MG63 (cell line): ENCODE measurements around the gene INPP4B. TPM values are rescaled to one million over a fixed set of nuclear protein-coding genes. Genes with fewer than 3 reads are reported as not detected.
A peak's percentile ranks its signal among the peaks of the same experiment; 100 is the strongest.

ENCODE experiments used
- DNase-seq: peaks from one replicate; pipeline ENCODE4 v3.0.0-alpha.2; 2020
- H3K27me3 ChIP-seq: fragments of 250-450 bp; sonication (Bioruptor Pico); 2 replicates; pipeline ENCODE4 v1.5.1; 2020; ENCODE audit warnings: mild to moderate bottlenecking, moderate library complexity
- H3K36me3 ChIP-seq: fragments of 250-450 bp; sonication (Bioruptor Pico); 2 replicates; pipeline ENCODE4 v1.5.1; 2020; ENCODE audit warnings: mild to moderate bottlenecking, moderate library complexity
- H3K4me3 ChIP-seq: fragments of 250-450 bp; sonication (Bioruptor Pico); 2 replicates; pipeline ENCODE4 v1.5.1; 2020; ENCODE audit warnings: mild to moderate bottlenecking, moderate library complexity
- H3K9me3 ChIP-seq: fragments of 250-450 bp; sonication (Bioruptor Pico); 2 replicates; pipeline ENCODE4 v1.5.1; 2020; ENCODE audit warnings: mild to moderate bottlenecking, moderate library complexity
- total RNA-seq: library from RNA; depleted of rRNA; stranded (reverse); fragments of >200 nt; shearing (Covaris generic); gene quantifications from 2 replicates; pipeline ENCODE4 v1.2.3, GENCODE V29; 2014; ENCODE audit warnings: low replicate concordance

Gene INPP4B
- total RNA-seq, 1 experiment from 2014 or later: 4.0 TPM

DNA sequence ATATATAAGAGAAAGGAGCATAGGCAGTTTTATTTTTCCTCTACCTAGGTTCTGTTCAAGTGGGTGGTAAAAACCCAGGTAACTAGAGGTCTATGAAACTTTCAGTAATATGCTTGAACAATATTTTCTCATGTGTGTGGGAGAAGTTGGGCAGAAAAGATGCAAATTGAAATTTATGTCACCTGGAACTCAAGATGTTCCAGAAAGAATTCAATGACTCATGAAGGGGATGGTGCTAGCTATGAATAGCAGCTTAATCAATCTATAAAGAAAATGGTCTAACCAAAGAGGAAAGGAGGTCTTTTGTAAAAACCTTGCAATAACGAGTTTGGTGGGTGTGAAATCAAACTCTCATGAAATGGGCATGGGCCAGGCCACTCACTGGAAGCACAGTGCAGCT lies 263.8 kb downstream of the INPP4B start:
- Histone ChIP-seq H3K27me3 (no peaks in the 10 kb centered on the region), H3K4me3 (no peak overlapping the region), H3K36me3 (no peaks in the 10 kb centered on the region), H3K9me3 (no peaks in the 10 kb centered on the region)
- DNase-seq: no peak

DNA sequence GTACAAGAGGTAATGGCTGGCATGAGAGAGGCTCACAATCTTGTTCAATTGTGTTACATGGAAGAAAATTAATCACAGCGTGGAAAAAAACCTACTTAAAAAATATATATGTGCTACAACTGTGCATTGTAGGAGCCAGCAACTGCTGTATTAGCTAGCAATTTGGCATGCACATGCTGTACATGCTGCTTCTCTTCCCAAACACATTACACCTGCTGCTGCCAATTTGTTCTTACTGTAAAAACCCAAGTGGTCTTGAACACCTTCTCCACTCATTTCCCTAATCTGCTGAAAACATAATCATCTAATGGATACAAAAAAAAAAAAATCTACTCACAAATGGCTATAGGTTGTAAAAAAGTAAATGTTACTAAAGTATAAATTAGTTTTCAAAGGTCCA lies 264.2 kb downstream of the INPP4B start:
- no peaks in the 10 kb centered on the region for H3K27me3 ChIP-seq
- DNase-seq: no peak
- H3K4me3 ChIP-seq: no peak overlapping the region
- H3K36me3 ChIP-seq: no peaks in the 10 kb centered on the region
- H3K9me3 ChIP-seq: no peaks in the 10 kb centered on the region

DNA sequence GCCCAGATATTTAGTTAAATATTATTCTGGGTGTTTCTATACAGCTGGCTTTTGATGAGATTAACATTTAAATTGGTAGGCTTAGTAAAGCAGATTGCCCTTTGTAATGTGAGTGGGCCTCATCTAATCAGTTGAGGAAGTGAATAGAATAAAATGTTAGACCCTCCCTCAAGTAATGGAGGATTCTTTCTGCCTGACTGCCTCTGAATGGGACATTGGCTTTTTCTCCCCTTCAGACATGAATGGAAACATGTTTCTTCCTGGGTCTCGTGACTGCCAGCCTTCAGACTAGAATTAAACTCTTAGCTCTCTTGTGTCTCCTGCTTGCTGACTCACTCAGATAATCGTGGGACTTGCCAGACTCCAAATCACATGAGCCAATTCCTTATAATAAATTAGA lies 266.7 kb downstream of the INPP4B start:
- no peaks in the 10 kb centered on the region for H3K36me3 ChIP-seq
- DNase-seq: no peak
- no peaks in the 10 kb centered on the region for H3K27me3 ChIP-seq
- no peaks in the 10 kb centered on the region for H3K9me3 ChIP-seq
- H3K4me3 ChIP-seq: no peak overlapping the region

DNA sequence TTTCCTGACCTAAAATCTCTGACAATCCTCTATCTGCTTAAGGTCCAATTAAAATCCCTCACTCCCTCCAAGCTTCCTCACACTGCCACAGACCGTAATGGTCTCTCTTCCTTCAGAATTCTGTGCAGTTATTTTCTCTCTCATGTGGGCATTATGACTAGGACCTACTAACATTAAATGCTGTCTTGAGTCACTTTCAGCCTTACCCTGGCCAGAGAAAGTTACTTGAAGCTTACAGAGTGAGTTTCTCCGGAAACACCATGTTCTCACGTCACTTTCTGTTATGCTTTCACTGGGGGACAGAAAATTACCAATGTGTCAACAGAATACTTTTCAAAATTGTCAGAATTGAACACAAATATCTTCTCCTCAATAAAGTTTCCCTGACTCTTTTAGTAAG lies 271.8 kb downstream of the INPP4B start:
- Histone ChIP-seq H3K27me3 (no peaks in the 10 kb centered on the region), H3K4me3 (no peak overlapping the region), H3K36me3 (no peaks in the 10 kb centered on the region), H3K9me3 (no peaks in the 10 kb centered on the region)
- DNase-seq: no peak

DNA sequence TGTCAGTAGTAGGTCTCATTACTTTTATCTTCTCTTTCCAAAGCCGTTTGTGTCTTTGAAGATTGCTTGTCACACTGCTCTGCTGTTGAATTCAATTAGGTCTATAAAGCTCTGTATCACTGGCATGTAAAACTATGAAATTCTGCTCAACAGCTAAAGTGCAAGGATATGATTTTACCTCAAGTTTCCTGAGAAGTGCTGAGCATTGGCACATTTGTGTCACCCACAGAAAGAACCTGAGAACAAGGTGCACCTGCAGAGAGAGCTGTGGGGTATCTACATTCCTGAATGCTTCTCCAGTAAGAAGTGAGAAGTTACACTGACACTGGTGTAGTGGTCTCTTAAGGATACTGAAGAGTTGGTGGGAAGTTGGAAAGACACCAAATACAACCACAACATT lies 274.0 kb downstream of the INPP4B start:
- Histone ChIP-seq H3K4me3 (no peak overlapping the region), H3K27me3 (no peaks in the 10 kb centered on the region), H3K9me3 (no peaks in the 10 kb centered on the region), H3K36me3 (no peaks in the 10 kb centered on the region)
- no peak for DNase-seq

DNA sequence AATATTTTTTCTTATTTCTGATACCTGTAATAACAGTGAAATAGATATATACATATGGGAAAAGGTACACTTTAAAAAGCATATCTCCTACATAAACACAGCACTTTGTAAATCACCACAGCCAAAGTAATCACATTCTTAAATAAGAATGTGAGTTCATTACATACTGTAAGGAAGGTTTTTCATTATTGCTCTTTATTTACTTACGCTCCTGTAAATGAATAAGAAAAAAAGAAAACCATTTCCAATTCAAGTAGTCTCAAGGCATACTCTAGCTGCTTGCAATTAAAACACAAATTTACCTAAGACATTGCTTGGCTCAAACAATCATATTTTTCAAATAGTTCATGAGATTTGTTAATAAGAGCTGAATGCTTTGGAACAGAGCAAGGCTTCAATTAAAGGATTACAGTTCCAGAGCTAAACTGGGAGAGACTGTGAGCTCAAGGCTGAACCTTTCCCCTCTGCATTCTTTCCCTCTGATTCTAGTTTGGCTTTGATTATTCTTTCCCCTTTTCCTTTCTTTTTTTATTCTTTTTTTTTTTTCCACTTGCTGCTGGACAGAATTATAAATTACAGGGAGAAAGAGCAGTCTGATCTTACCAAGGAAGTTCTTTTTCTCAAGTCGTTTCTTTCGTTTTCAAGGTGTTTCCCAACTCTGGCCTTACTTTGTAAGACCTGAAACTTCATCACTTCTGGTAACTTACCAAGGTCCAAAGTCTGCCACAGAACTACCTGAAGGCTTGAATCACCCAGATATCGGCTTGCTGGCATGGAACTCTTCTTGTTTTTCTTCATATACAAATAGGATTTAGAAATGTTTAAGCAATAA lies 278.3 kb downstream of the INPP4B start:
- Histone ChIP-seq H3K36me3 (no peaks in the 10 kb centered on the region), H3K4me3 (no peak overlapping the region), H3K27me3 (no peaks in the 10 kb centered on the region), H3K9me3 (no peaks in the 10 kb centered on the region)
- no peak for DNase-seq

DNA sequence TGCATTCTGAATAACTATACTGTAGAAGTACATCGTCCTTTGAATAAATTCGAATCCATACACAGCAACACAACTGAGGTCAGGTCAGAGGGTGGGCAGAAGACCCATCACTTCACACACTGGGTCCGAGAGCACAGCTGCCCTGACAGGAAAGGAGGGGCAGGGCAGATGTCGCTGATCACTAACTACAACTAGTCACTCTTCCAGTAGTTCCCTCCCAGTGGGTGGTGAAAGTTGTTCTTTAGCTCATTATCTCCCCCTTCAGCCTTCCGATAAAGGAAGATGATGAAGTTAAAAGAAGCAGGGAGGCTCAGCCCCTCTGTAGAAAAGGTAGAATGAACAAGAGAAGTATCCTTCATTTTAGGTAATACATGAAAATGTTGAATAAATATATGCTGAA lies 278.9 kb downstream of the INPP4B start:
- Histone ChIP-seq H3K9me3 (no peaks in the 10 kb centered on the region), H3K27me3 (no peaks in the 10 kb centered on the region), H3K4me3 (no peak overlapping the region), H3K36me3 (no peaks in the 10 kb centered on the region)
- DNase-seq: no peak

DNA sequence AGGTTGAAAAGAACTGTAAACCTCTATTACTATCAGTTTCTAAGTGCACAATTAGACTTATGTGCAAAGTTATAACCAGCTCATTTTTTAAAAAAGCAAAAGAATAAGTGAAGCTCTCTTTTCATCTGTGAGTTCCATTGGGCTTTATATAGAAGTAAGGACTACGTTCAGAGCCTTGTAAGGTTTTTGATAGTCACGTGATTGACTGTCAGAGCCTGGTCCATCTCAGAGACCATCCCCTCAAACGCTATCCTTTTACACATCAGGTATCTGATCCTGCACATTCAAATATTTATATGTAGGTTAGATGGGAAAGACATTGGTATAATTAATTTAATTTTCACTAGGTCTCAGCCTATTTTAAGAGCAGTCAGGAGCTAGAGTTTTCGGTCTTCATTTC lies 279.3 kb downstream of the INPP4B start:
- H3K36me3 ChIP-seq: no peaks in the 10 kb centered on the region
- no peak overlapping the region for H3K4me3 ChIP-seq
- H3K27me3 ChIP-seq: no peaks in the 10 kb centered on the region
- no peaks in the 10 kb centered on the region for H3K9me3 ChIP-seq
- no peak for DNase-seq

DNA sequence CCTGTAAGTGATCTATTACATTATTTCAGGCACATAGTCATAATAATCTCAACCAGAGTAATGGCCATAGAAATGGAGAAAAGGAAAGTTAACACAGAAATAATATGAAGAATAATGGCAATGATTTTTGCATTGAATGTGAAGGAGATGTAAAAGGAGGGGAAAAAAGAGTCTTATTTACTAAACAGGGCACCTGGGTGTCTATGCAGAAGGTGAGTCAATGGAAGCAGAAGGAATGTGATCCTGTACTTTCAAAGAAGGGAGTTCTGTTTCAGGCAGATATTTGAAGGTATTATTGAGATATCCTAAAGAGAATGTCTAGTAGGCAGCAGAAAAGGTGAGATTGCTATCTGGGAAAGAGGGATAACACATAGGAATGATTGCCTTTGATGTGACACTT lies 279.9 kb downstream of the INPP4B start:
- Histone ChIP-seq H3K9me3 (no peaks in the 10 kb centered on the region), H3K27me3 (no peaks in the 10 kb centered on the region), H3K4me3 (no peak overlapping the region), H3K36me3 (no peaks in the 10 kb centered on the region)
- DNase-seq: no peak

DNA sequence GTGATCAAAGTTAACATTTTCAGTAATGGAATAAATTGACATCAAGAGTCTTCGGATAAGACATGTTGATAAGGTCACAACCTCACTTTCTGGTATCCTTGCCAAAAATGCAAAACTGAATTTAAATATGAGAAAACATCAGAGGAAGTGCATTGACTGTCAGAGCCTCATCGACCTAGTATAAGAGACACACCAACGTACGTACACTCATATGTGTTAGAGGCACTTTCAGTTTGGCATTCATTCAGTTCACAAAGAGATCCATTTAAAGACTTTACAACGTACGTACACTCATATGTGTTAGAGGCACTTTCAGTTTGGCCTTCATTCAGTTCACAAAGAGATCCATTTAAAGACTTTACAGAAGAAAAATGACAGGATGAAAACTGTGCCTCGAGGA lies 280.3 kb downstream of the INPP4B start:
- H3K36me3 ChIP-seq: no peaks in the 10 kb centered on the region
- no peak for DNase-seq
- H3K27me3 ChIP-seq: no peaks in the 10 kb centered on the region
- no peak overlapping the region for H3K4me3 ChIP-seq
- H3K9me3 ChIP-seq: no peaks in the 10 kb centered on the region

DNA sequence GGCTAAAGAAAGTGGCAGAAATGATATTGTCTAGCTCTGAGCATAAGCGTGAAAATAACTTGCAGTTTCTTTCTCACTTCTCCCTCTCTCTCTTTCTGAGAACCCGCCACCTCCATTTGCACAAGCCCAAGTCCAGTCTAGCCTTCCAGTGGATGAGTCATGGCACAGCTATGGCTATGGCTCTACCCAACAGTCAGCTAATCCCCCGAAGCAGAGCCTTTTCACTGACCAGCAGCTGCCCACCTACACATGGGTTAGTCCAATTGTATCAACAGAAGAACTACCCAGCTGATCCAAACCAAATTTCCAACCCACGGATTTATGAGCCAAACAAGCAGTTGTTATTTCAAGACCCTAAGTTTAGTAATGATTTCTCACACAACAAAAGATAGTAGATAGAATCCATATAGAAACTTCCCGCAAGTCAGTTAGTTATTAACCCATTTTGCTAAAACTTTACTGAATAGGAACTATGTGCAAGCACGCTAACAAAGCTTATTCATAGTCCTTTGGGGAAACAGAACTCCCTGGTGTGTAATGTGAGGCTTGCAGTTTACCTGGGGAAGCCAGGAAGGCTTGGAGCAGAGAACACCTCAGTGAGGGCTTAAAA lies 282.3 kb downstream of the INPP4B start:
- Histone ChIP-seq H3K36me3 (no peaks in the 10 kb centered on the region), H3K9me3 (no peaks in the 10 kb centered on the region), H3K4me3 (no peak overlapping the region), H3K27me3 (no peaks in the 10 kb centered on the region)
- DNase-seq: peak; percentile 11

DNA sequence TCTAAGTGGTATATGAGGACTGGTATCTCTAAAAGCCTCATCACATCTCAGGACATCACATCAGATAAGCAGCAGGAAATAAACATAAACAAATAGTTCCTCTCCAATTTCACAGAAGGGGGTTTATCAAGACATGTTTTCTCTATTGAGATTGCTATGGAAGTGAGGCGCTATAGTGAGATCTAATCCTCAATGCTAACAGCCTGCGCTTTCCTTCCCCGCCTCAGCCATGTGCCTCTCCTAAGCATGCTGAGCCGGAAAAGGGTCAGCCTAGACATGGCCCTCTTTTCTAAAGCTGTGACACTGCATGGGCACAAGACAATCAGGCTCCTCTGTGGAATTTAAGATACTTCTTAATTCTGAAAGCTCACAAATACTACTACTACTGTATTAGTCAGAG lies 286.1 kb downstream of the INPP4B start:
- no peak overlapping the region for H3K4me3 ChIP-seq
- no peaks in the 10 kb centered on the region for H3K36me3 ChIP-seq
- no peak for DNase-seq
- H3K27me3 ChIP-seq: no peaks in the 10 kb centered on the region
- no peaks in the 10 kb centered on the region for H3K9me3 ChIP-seq

DNA sequence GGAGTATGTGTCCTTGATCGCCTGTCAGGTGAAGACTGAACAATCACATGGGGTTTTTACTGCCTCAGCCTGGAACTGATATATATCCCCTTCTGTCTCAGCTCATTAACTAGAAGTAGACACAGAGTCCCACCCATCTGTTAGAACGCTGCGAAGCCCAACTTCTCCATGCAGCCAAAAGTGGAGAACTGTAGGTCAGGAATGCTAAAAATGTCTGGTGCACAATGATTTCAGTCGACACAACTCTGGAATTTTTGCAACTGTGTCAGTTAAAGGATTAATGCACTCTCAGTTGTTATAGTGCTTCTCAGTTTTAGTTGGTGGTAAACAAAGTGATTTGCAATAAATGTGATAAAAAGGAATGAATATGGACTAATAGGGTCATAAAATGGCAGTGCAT lies 287.2 kb downstream of the INPP4B start:
- H3K36me3 ChIP-seq: no peaks in the 10 kb centered on the region
- no peaks in the 10 kb centered on the region for H3K9me3 ChIP-seq
- no peak for DNase-seq
- H3K4me3 ChIP-seq: no peak overlapping the region
- H3K27me3 ChIP-seq: no peaks in the 10 kb centered on the region

DNA sequence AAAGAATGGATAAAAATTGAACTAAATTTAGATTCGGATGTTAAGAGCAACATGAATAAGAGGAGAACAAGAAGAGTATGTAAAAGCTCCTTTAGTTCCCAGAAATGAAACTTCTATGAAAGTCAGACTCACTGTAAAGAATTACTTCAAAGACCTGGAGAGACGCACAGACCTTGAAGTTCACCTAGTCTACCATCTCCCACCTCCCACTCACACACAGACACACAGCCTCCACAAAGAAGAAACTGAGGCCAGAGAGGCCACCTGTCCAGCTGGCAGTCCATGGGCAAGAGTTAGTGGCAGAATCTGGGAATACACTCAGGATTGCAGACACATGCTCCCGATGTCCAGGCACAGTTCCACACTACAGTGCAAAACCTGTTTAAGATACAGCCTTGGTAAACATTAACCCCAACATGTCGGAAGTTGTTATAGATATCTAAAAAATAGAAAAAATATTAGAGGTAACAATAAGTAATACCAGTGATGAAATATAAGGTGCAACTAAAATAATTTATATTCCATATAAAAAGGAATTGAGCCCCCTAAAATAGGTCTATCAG lies 288.8 kb downstream of the INPP4B start:
- no peak overlapping the region for H3K4me3 ChIP-seq
- H3K27me3 ChIP-seq: no peaks in the 10 kb centered on the region
- H3K9me3 ChIP-seq: no peaks in the 10 kb centered on the region
- no peaks in the 10 kb centered on the region for H3K36me3 ChIP-seq
- no peak for DNase-seq

DNA sequence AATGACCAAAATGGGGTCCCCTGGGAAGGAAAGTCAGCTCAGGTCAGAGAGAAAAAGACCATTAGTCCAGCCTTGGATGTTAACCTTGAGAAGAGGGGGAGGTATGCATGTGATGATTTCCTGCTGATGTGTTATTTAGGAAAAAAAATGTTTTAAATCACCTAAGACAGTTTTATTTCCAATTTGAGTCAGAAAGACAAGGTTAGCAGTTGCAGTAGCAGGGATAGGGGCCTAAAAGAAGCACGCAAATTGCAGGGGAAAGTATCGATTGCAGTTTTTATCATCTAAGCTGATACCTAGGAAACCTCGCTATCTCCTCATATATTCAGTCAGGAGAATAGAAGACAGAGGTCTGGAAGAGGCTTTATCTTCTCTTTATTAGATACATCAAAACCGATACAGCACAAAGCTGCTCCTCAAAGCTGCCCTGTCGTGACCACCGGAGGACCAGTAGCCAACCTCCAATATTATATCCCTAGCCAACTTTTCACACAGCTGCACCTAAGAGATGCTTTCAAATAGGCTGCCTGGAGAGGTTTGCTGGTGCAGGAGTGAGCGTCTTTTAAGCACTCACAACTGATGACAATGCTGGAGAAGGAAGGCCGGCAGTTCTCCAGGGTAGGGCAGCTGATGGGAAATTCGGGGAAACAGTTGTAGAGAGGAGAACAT lies 289.4 kb downstream of the INPP4B start:
- Histone ChIP-seq H3K9me3 (no peaks in the 10 kb centered on the region), H3K36me3 (no peaks in the 10 kb centered on the region)
- DNase-seq: no peak

DNA sequence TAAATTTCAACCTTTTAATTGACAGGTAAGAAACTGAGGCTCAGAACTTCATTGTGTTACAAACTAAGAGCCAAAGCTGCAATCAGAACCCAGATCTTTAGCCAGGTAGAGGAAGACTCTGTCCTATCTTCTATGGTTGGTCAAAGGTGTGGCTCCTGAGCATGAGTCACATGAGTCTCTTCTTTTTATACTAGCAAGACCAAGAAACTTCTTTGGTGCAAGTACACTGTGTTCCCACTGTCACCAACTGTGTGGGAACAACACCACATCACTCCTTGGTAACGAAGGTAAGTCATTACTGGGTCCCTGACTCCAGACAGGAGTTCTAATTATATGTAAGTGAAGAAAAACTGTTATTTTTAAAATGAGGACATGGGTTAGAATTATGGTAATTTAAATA lies 290.1 kb downstream of the INPP4B start:
- DNase-seq: no peak
- H3K36me3 ChIP-seq: no peaks in the 10 kb centered on the region
- no peaks in the 10 kb centered on the region for H3K9me3 ChIP-seq
- H3K27me3 ChIP-seq: no peaks in the 10 kb centered on the region
- H3K4me3 ChIP-seq: no peak overlapping the region

More for the DNA sequence above, 289.4 kb downstream of the INPP4B start:
- Histone ChIP-seq H3K27me3 (no peaks in the 10 kb centered on the region), H3K4me3 (no peak overlapping the region)

DNA sequence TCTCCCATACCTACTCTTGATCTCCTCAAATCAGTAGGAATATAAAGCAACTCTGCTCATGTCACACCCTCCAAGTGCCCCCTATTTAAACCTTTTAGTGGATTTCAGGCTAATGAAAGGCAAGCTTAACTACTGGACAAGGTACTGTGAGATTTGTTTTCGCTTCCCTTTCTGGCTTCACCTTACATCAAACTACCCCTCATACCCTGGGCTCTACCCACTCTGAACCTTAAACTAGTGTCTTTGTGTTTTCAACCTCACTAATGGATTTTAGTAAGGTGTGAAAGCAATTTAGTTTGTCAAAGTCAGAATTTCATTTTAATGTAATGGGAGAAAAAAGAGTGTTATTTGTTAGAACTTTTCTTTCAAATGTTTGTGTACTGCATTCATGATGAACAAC lies 291.7 kb downstream of the INPP4B start:
- Histone ChIP-seq H3K4me3 (no peak overlapping the region), H3K27me3 (no peaks in the 10 kb centered on the region), H3K9me3 (no peaks in the 10 kb centered on the region), H3K36me3 (no peaks in the 10 kb centered on the region)
- no peak for DNase-seq
